DOHH2 (cell line): ENCODE results near the gene PROM1.

Experiments used
- CTCF ChIP-seq: fragments of 200-600 bp; sonication (generic); IDR thresholded peaks from one replicate; pipeline ENCODE4 v1.5.1; 2014; ENCODE audit warnings: antibody characterized with exemption, mild to moderate bottlenecking, low read depth, low read length; ENCODE audit not compliant: poor library complexity, severe bottlenecking
- EZH2phosphoT487 ChIP-seq: fragments of 200-600 bp; sonication (generic); IDR thresholded peaks from 2 replicates; pipeline ENCODE4 v1.6.1; 2017; ENCODE audit warnings: borderline replicate concordance, mild to moderate bottlenecking, antibody characterized with exemption, low read length, moderate library complexity, mixed read lengths

- TF ChIP-seq CTCF = no peak
- TF ChIP-seq EZH2phosphoT487 = no peak
These were observed 152.2 kb downstream of the PROM1 start for GRCh38 chr4:15931451-15932210.
